ENCODE data around the gene SDK1.
"Not testable (repeated sequence)": the region's sequence is repeated elsewhere in the genome, so short reads cannot be mapped to it uniquely, and the experiment has no call there.

Gene SDK1

DNA sequence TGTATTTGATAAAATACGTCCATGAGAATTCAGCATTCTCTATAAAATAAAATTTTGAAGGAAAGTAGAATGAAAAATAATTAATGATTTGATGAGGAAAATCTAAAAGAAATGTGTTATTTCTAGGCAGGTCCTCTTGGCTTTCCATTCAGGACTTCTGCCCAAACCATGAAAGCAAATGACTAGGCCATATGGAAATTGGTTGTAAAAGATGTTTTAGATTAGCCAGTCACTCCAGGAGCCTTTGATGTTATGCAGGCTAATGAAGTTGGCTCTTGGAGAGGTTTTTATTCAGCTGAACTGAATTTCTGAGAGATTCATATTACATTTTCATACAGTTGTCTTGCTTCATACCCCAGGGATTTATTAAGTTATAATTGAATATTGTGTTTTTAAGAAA is 452.8 kb downstream of the SDK1 start:
- no peak for DNase-seq

DNA sequence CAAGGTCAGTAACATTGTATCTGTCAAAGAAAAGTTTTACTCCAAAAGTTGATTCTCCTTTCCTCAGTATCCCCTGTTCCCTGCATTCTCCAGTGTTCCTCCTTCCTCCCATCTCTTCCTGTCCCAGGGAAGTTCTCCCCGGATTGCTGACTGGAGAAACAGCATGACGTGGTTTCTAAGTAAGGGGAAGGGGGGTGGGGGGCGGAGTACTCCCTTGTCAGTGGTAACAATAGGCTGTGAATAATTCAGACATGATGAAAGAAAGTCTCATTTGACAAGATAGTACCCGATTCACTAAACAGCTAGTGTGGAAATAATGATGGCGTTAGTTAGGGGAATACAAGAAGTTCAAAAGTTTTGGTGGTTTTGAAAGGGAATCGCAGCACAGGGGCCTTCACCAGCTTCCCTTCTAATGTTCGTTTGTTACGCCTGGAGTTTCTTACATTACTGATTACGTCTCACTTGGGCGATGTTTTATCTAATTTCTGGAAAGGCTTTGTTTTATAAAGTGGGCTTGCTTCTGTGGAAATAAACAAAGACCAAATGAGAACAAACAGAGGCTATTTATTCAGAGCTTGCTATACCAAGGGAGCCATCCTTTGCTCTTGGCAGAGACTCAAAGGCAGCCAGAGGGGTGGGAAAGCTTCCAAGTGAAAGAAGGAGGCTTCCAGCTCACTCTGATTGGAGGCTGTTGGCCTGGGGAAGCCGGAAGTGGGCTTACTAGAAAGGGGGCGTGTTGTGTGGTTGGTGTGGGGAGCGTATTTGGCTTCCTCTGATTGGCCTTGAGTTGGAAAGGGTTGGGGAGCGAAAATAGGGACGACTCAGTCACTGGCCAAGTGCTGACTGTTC is 453.7 kb downstream of the SDK1 start:
- no peak for DNase-seq

DNA sequence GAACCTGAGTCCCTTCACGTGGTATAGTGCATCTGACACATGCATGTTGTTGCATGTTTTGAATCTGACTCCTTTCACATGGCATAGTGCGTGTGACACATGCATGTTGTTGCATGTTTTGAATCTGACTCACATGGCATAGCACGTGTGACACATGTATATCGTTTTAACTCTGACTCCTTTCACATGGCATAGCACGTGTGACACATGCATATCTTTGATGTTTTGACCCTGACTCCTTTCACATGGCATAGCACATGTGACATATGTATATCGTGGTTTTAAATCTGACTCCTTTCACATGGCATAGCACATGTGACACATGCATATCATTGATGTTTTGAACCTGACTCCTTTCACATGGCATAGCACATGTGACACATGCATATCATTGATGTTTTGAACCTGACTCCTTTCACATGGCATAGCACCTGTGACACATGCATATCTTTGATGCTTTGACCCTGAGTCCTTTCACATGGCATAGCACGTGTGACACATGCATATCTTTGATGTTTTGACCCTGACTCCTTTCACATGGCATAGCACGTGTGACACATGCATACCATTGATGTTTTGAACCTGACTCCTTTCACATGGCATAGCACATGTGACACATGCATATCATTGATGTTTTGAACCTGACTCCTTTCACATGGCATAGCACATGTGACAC is 454.9 kb downstream of the SDK1 start:
- DNase-seq, result not testable (repeated sequence)

DNA sequence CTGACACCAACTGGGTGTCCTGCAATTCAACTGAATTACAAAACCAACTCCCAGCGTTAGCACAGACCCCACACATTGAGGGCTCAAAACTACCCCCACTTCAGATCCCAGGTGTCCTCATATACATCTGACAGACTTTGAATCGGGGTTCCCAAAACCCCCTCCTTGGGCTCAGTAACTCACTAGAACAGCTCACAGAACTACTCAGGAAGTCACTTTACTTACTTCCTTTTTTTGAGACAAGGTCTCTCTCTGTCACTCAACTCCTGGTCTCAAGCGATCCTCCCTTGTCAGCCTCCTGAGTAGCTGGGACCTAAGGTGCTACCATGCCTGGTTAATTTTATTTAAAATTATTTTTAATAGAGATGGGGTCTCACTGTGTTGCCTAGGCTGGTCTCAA is 456.0 kb downstream of the SDK1 start:
- no peak for DNase-seq

- no peak for DNase-seq
Observed at GRCh38 chr7:3760651-3761050, 459.6 kb downstream of the SDK1 start.

GRCh38 chr7:3762146-3762831 is 461.2 kb downstream of the SDK1 start:
- DNase-seq, result no peak

DNA sequence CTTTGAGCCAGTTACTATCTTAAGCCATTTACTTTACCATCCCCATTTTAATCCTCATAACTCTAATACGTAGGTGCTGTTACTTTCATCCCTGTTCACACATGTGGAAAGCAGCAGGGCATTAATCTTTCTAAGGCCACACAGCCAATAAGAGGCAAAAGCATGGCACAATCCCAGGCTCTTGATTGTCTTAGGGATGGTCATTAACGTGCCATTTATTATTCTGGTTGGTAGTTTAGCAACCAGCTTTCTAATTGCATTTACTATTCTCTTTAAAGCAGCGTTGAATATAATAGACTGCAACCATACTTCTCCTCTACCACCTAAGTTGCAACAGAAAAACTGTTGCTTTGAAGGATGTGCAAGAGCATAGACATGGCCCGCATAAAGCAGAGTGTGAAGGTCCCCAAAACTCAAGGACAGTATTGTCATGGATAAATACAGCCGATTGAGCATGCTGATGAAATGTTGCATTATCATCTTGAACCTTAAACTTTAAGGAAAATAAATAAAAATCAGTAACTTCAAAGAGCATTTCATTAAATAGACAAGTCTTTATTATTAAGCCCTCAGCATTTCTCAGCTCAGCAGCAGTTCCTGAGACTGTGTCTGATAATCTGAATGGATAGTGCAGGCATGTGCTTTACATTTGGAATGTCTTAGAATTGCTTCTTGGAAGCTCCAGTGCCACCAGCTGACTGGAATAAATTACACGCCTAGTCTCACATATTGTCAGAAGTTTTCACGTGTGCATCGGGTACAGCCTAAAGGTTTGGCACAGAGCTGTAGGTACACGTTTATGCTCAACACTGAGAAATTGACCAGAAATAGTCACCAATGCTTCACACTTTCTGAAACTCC is 467.1 kb downstream of the SDK1 start:
- DNase-seq, result no peak

DNA sequence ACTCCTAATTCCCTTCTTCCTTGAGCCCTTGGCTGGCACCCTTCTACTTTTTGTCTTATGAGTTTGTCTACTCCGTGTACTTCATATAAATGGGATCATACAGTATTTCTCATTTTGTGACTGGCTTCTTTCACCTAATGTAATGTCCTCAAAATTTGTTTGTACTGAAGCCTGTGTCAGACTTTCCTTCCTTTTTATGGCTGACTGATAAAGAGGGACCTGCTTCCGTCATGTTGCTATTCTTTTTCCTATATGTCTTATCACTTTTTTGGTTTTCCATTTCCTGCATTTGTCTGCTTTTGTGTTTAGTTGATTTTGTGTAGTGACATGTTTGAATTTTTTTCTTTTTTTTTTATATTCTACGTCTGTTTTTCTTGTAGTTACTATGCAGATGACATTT is 470.9 kb downstream of the SDK1 start:
- no peak for DNase-seq

GRCh38 chr7:3778345-3778744 is 477.3 kb downstream of the SDK1 start:
- DNase-seq, result no peak

GRCh38 chr7:3780016-3780415 is 479.0 kb downstream of the SDK1 start:
- DNase-seq, result no peak

GRCh38 chr7:3780525-3780924 is 479.5 kb downstream of the SDK1 start:
- no peak for DNase-seq

DNA sequence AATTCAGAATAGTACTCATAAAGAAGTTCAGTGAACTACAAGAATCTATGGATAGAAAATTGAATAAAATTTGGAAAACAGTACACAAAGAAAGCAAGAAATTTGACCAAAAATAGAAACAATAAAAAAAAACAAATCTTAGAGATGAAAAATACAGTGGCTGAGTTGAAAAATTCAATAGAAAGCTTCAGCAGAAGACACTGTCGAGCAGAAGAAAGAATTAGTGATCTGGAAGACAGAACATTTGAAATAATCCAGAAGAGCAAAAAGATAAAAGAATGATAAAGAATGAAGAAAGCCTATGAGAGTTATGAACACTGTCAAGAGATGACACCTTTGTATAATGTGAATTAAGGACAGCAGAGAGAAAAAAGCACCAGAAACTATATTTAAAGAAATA is 480.6 kb downstream of the SDK1 start:
- no peak for DNase-seq

DNA sequence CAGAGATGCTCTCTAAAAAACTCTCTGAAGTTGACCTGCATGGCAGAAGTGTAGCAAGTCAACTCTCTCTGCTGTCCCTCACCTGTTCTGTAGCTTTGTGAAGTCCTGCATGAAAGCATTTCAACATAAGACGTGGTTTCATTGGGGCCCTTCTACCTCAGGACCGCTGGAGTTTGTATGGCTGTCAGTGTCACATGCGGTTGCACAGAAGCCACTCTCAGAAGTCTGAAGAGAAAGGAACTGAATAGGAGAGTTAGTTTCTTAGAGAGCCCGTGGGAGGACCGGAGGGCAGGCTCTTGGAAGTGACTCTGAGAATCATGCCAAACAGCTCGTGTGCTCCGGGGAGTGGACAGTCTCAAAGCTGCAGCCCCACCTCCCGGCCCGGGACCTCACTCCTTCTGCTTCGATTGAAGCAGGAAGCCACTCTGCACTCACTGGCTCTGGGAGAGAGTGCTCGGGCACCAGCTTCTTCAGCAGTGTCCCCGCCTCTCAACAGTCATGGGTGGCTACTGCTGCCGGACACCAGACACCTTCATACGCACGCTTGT is 486.7 kb downstream of the SDK1 start:
- no peak for DNase-seq

DNA sequence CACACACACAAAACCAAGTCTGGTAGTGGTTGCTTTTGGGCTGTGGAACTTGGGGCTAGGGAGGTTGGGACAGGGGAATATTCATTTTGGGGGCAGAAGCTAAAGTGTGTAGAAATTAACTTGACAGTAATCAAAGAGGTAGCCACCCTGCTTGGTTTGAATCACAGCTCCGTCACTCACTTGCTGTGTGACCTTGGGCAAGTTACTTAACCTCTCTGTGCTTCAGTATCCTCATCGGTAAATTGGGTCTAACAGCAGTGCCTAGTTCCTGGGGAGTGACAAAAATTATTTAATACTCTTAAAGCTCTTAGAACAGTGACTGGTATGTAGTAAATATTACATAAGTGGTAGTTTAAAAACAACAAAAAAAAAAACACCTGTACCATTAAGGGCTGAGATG is 489.8 kb downstream of the SDK1 start:
- DNase-seq, result no peak

DNA sequence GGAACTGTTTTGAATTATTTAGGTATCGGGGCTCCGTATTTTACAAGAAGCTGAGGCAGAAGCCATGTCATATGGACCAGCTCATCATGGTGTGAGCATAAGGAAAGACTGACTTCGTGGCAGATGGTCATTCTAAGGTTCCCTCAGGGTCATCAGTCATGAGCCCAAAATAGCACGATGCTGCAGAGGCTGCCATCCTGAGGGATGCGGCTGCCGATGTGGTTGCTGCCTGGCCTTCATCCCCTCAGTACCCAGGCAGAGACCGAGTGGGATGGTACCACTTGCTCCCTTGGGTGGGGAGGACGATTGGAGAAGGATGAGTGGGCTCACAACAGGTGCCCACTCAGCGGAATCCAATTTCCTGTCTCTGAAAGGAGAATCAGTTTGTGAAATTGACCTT is 490.3 kb downstream of the SDK1 start:
- DNase-seq, result no peak

DNA sequence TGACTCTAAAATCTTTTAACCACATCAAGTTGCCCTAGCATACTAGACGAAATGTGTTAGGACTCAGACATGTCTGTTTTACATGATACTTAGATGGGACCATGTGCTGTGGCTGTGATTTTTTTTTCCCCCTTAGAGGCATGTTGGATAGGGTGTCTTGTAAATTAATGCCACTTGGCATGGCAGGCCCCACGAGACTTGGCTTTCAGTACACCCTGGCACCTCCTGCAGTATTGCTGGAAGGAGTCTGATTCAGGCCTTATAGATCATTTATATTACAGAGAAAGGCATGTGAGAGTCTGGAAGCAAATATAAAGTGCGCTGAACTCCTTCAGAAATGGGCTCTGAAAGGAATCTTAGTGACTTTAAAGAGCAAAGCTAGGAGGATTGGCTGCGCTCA is 494.1 kb downstream of the SDK1 start:
- no peak for DNase-seq

- DNase-seq, result no peak
Observed at GRCh38 chr7:3795781-3796180, 494.7 kb downstream of the SDK1 start.

GRCh38 chr7:3805151-3805550 is 504.1 kb downstream of the SDK1 start:
- DNase-seq, result no peak

DNA sequence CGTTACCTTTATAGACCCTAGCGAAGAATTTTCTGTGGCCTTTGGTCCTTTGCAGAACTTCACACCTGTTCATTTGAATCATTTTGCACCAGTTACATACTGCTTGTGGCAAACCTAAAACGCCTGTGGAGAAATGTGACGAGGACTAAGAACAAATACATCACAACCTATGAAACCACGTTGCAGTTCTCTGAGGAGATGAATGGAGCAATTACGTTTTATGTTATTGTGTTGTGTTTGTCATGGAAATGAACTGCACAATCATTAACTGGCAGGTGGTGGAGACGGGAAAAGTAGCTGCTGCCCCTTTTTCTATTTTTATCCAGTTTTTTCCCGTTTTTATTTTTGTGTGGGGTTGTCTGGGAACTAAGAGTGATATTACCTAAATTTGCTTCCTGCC is 505.5 kb downstream of the SDK1 start:
- no peak for DNase-seq

DNA sequence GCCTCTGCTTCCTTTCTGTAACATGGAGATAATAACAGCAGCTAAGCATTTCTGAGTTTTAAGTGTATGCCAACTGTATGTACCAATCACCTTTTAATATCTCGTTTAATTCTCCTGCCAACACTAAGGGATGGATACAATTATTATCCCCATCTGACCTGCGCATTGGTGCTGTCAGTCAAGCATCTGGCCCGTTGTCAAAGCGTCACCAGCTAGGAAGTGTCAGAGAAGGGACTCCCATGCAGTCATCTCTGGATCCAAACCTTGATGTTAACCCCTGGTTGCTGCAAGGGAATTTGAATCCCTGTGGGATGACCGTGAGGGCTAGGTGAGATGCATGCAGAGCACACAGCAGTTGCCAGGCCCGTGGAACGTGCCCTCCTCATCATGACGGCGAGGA is 506.8 kb downstream of the SDK1 start:
- DNase-seq, result no peak

DNA sequence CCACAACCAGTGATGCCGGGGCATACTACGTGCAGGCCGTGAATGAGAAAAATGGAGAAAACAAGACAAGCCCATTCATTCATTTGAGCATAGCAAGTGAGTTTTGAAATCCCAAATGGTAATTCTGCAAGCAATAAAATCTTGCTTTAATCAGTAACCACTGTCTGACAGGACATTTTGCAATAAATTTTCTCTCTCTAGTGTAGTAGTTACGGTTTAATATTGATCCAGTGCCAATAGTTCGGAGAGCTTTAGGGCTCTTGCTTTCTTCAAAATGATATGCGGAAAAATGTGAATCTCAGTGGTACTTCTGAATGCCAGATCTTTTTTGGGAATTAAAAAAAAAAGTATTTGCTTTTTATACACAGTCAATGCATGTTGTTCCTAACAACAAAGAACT is 520.4 kb downstream of the SDK1 start:
- DNase-seq, result no peak

DNA sequence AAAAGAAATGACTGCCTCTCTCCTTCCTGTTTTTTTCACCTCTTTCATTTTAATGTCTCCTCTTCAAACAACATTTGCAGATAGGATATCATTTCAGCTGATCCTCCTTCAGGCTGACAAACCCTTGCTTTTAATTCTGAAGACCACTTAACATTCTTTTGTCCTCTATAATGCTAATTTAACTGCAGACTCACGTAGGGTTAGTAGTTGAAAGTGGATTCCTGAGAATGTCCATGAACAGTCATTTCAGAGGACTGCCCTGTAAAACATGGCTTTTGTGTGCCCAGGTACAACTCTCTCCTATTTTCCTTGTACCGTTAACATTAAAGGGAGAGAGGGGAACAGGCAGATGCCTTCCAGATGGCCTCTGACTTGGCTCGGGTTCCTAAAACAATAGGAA is 524.4 kb downstream of the SDK1 start:
- DNase-seq, result no peak

DNA sequence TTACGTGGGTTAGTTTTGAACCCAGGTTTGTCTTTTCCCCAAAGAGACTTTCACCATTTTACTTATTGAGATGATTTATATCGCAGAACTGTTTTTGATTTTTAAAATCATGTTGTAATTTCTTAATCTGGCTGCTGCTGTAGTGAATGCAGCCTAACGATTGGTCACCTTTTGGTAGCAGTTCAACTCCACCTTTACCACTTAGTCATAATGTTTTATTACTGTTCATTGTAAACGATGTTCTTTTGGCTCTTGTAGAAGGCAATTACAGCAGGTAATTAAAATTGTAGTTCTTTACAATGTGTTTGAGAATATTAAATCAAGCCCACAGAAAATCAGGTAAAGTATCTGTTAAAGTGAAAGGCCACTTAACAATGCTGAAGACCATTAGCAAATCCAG is 531.1 kb downstream of the SDK1 start:
- DNase-seq, result no peak
